HG03097 (cell line): Measurements from ENCODE around the gene IL1A.

Source experiments
- ATAC-seq: cut with Tn5 transposase; IDR thresholded peaks from one replicate; pipeline ENCODE4 v1.9.1; 2021; ENCODE audit not compliant: unreplicated experiment, low FRiP score

The IL1A gene

DNA sequence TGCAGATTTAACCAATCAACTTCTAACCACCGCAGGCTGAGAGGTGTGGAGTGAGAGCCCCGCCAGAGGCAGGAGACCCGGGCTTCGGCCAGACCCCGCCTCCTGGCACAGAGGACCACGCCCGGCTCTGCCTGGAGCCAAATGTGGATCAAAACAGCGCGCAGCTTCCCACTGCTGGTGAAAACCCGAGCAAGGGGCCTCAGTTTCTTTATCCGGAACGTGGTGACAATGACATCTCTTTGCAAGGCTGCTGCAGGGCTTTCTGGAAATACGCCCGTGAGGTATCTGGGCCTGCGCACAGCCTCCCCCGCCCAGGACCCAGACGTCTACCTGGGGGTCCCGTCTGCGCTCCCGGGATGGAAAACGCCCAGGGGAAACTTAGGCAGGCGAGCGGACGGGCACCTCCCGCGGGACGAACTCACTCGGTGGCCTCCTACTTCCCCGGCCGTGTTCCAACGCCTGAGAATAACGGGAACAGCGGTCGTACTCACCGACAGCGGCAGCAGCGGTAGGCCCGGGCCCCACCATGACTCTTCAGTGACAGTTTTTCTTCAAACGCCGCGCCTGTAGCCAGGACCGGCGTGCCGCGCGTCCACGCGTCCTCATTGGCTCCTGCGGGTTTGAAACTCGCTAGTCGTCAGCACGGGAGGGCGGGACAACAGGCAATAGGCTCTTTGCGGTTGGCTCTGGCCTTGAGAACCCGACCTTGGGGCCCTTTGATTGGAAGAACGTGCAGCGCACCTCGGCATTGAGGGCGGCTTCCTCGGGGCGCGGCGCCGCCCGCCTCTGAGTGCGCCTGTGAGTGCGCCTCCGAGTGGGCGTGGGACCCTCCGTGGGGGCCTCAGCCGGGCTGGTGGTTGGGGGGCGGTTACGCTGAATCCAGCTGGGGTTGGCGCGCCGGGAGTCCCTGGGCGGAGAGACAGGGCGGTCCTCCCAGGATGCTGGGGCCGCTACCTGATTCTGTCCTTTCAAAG, 19.9 kb downstream of the IL1A start, which contains the start of gene CKAP2L:
TSS of gene CKAP2L (minus strand) at position 539 of the 974 bp plus-strand sequence. CDS start at position 528, 11 bp downstream.
- ATAC-seq: peak; percentile 94

DNA sequence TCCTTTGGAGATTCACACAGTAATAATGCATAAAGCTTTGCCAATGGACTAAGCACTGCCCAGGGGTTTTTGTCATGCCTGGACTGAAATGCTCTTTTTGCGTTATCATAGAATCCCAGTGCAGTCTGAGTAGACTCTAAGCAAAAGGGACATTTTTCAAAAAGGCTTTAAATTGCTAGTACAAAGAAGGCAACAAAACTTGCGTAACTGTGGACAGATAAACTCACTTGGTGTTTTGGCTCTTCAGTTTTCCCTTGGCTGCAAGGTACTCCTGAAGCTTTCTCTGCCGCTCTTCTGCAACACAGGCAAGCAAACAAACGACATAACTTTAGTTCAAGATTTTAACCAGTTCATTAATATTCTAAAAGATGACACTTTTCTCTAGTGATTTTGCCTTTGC, 22.0 kb downstream of the IL1A start:
- no peak for ATAC-seq

GRCh38 chr2:112760149-112760548, 24.1 kb downstream of the IL1A start:
- no peak for ATAC-seq

DNA sequence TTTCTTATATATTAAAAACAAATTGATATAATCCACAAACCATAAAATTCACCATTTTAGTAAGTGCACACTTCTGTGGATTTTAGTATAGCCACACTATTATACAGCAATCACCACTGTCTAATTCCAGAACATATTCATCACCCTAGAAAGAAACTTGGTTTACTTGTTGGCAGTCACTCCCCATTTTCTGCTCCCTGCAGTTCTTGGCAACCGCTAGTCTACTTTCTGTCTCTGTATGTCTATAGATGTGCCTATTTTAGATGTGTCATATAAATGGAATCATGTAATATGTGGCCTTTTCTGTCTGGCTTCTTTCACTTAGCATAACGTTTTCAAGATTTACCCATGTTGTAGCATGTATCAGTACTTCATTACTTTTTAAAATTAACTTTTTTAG, 25.6 kb downstream of the IL1A start:
- no peak for ATAC-seq

DNA sequence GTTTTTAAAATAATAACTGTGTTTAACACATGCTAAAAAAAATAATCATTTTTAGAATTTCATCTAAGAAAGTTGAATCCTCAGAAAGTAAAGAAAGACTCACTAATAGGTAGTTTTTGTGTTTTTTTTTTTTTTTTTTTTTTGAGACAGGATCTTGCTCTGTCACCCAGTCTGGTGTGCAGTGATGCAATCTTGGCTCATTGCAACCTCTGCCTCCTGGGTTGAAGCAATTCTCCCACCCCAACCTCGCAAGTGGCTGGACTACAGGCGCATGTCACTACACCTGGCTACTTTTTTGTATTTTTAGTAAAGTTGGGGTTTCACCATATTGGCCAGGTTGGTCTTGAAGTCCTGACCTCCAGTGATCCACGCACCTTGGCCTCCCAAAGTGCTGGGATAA, 27.0 kb downstream of the IL1A start:
- no peak for ATAC-seq

DNA sequence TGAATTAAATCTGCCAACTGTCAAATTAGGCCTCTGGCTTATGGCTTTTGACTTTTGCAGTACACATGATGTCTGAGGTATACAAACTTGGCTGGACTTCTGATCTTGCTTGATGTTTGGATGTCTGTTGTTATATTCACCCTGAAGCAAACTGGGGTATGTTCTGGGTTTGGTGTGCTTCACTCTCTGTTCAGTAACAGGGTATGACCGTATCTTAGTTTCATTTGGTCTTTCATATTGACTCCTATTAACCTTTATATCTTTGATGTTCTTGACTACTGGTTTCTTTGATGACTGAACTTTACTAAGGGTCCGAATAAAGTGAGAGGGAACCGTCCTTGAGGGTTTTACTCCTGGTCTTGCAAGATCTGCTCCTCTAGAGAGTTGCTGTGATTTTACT, 28.1 kb downstream of the IL1A start:
- ATAC-seq: no peak

DNA sequence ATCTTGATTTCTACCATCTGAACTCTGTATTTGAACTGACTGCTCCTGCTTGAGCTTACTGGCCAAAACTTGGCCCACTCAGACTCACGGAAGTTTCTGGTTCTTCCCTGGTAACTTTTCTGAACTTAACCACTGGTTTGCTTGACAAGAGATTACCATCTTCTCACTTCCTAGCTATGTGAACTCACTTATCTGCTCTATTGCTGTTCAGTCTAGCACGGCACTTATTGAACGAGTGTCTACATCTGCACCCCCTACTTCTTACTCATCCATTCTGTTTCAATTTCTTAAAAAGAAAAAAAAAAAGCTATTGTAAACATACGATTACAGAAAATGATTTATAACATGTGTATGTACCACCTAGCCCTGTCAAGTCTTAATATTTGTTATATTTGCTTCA, 28.8 kb downstream of the IL1A start:
- ATAC-seq: no peak

- ATAC-seq: no peak
These were observed 29.7 kb downstream of the IL1A start for GRCh38 chr2:112754564-112754963.

DNA sequence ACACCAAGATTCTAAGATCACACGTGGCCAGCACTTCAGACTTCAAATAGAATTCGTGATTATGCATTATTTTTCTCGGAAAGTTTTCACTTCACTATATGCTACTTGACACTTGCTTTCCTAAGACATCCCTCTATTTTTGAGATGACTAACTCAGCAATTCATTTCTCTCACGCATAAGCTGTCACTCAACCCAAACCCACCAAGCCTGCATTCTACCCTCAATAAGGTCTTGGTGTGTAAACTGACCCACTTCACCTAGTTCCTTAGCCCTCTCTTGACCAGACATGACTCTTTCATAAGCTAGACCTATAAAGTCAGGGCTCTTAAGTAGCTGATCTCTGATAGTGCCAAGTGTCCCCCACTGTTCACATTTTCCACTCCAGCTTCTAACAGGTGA, 31.6 kb downstream of the IL1A start:
- ATAC-seq: no peak

DNA sequence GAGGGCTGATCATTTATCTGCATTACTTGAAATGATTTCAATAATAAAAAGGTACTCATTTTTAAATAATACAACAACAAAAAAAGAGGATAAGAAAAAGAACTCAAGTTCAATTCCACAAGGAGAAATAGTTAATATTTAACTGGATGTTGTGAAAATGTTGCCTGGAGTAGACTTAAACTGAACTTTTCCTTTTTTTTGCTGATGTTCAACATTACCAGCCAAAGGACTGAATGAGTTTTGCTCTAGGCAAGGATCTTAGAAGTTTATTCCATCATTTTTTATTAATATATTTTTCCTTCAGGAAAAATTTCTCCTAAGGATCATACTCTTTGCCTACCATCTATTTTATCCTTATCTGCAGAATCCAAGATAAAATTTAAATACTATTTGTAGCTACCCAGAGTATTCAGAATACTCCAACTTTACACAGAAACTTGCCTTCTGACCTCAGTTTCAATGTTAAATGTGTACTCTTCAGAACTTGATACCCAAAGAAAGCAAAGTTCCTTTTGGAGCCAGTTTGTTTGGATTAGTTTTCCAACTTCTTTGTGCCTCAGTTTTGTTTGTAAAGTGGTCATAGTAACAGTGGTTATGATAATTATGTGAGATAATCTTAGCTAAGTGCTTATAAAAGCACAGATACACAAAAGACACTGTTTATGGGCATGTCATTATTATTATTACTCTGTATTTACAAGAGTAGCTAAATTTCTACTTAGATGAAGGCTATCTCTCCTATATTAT, 32.7 kb downstream of the IL1A start:
- no peak for ATAC-seq

GRCh38 chr2:112750560-112750843, 33.8 kb downstream of the IL1A start:
- no peak for ATAC-seq

DNA sequence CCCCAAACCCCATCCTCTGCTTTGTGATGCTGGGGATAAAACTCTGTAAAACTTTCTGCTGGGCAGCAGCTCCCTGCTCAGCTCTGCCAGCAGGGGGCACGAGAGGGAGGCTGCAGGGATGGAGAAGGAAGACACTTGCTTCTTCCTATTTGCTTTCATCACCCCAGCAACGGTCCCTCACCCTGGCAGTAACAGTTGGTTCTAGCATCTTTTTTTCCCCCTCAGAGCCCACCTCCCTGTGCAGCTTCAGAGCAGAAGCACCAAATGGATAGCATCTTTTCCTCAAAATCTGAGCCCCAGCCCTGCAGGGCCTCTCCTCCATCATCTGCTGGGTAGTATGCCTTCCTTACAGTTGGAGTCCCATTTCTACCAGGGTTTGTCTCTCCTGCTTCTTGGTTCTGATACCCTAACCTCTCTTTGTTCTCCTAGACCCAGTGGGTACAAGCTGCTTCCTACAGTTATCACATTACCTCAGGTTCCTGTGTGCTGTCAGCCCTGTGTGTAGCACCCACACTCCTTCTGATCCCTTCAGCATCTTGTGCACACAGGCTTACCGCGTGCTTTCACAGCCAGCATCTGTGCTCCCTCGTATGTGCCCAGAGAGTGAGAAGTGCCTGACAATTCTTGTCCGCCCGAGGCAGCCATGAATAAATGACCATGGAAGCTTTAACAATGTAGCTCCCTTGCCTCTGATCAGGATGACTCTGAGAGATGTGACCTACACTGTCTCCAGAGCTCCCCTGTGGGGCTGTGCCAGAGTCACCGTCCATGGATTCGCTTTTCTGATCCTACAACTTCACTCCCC, 34.3 kb downstream of the IL1A start:
- ATAC-seq: peak; percentile 57

DNA sequence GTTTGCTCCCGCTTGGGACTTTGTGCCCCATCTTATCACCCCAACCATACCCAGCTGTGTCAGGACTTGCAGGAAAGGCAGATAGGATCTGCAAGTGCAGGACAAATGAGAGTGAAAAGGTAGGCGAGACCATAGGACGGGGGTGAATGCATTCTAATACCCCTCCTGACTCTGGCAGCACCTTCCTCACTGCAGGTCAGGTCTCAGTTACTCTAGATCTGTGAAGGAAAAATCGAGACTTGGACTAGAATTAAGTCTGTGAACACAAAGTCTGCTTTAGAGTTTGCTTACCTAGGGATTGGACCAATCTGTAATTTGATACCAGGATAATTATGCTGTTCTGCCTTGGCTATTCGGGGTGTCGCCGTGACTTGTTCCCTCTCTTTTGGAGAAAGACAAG, 43.8 kb downstream of the IL1A start:
- ATAC-seq: no peak

GRCh38 chr2:112737542-112738232, 46.6 kb downstream of the IL1A start:
- ATAC-seq: no peak

GRCh38 chr2:112733871-112734270, 50.4 kb downstream of the IL1A start:
- no peak for ATAC-seq

GRCh38 chr2:112733456-112733855, 50.8 kb downstream of the IL1A start:
- no peak for ATAC-seq

- no peak for ATAC-seq
These were observed 52.8 kb downstream of the IL1A start for GRCh38 chr2:112731479-112731878.

GRCh38 chr2:112730791-112731190, 53.5 kb downstream of the IL1A start:
- no peak for ATAC-seq

GRCh38 chr2:112730216-112730615, 54.1 kb downstream of the IL1A start:
- ATAC-seq: no peak

GRCh38 chr2:112728378-112729175, 55.7 kb downstream of the IL1A start:
- ATAC-seq: no peak
